SK-N-SH (cell line): ENCODE results near the gene ODAD2. TPM values are rescaled to one million over a fixed set of nuclear protein-coding genes. Genes with fewer than 3 reads are reported as not detected.
"Not testable (repeated sequence)": the region's sequence is repeated elsewhere in the genome, so short reads cannot be mapped to it uniquely, and the experiment has no call there.

ENCODE experiments used
- CTCF ChIA-PET: fragments of 300-600, 350-600 bp; formaldehyde crosslinking; extraction: SDS; loops from one replicate; lab custom pipeline; 2021; lab: Yijun Ruan, JAX
- POLR2A ChIA-PET: fragments of 350-600 bp; sonication (Branson Sonifier 250); formaldehyde crosslinking; extraction: SDS; loops from one replicate; lab custom pipeline; 2020; ENCODE audit warnings: antibody characterized with exemption, inconsistent platforms; lab: Yijun Ruan, JAX
- DNase-seq: peaks from one replicate; pipeline ENCODE4 v3.0.0; 2012
- H2AFZ ChIP-seq: fragments of 200-600 bp; sonication (generic); 2 replicates; pipeline ENCODE4 v1.8.1; 2016; ENCODE audit warnings: antibody characterized with exemption, mild to moderate bottlenecking, low read depth
- H3F3A ChIP-seq: fragments of 200-600 bp; sonication (generic); replicated peaks from 2 replicates; pipeline ENCODE3; 2016; ENCODE audit warnings: antibody characterized with exemption, mild to moderate bottlenecking; ENCODE audit not compliant: insufficient read depth
- H3K27ac ChIP-seq, 2 experiments: fragments of 200-500 bp in 1 of 2; fragments of 200-600 bp in 1 of 2; sonication (Bioruptor generic) in 1 of 2; sonication (generic), shearing (Covaris generic) in 1 of 2; 2 replicates each; pipeline versions ENCODE4 v1.5.1 to v1.6.1; 2014 to 2016; ENCODE audit warnings: low read depth in 2 of 2, inconsistent platforms in 1 of 2, low read length in 1 of 2, mild to moderate bottlenecking in 1 of 2, mixed read lengths in 1 of 2
- H3K27me3 ChIP-seq: fragments of 200-600 bp; sonication (generic), shearing (Covaris generic); 2 replicates; pipeline ENCODE4 v1.6.1; 2016; ENCODE audit warnings: mixed run types; ENCODE audit not compliant: insufficient read depth
- H3K36me3 ChIP-seq, 2 experiments: fragments of 200-500 bp in 1 of 2; fragments of 200-600 bp in 1 of 2; sonication (Bioruptor generic) in 1 of 2; sonication (generic) in 1 of 2; replicated peaks in 1 of 2; 2 replicates each; pipeline versions ENCODE3 to v1.5.1; 2014 to 2016; ENCODE audit warnings: low read length in 1 of 2, mild to moderate bottlenecking in 1 of 2; ENCODE audit not compliant: insufficient read depth in 2 of 2, control insufficient read depth in 1 of 2
- H3K4me1 ChIP-seq, 2 experiments: fragments of 200-500 bp in 1 of 2; fragments of 200-600 bp in 1 of 2; sonication (Bioruptor generic) in 1 of 2; sonication (generic), shearing (Covaris generic) in 1 of 2; 2 replicates each; pipeline versions ENCODE4 v1.5.1 to v1.6.1; 2014 to 2016; ENCODE audit warnings: low read depth in 1 of 2, low read length in 1 of 2, mixed run types in 1 of 2; ENCODE audit not compliant: insufficient read depth in 2 of 2, control insufficient read depth in 1 of 2
- H3K4me2 ChIP-seq: fragments of 200-600 bp; sonication (generic), shearing (Covaris generic); 2 replicates; pipeline ENCODE4 v1.6.1; 2017; ENCODE audit warnings: mixed run types
- H3K4me3 ChIP-seq, 2 experiments: fragments of 200-500 bp in 1 of 2; fragments of 200-600 bp in 1 of 2; sonication (Bioruptor generic) in 1 of 2; sonication (generic), shearing (Covaris generic) in 1 of 2; 2 replicates each; pipeline versions ENCODE4 v1.5.1 to v1.8.1; 2014 to 2016; ENCODE audit warnings: low read depth in 2 of 2, inconsistent platforms in 1 of 2, low read length in 1 of 2, mild to moderate bottlenecking in 1 of 2, mixed read lengths in 1 of 2, moderate library complexity in 1 of 2
- H3K79me2 ChIP-seq: fragments of 200-600 bp; sonication (generic); 2 replicates; pipeline ENCODE4 v1.8.1; 2017; ENCODE audit warnings: mild to moderate bottlenecking; ENCODE audit not compliant: insufficient read depth
- H3K9ac ChIP-seq: fragments of 200-600 bp; sonication (generic); 2 replicates; pipeline ENCODE4 v1.6.1; 2017; ENCODE audit warnings: mixed run types
- H3K9me2 ChIP-seq: fragments of 200-600 bp; sonication (generic); 2 replicates; pipeline ENCODE4 v1.6.1; 2017; ENCODE audit warnings: mixed run types
- H3K9me3 ChIP-seq: fragments of 200-600 bp; sonication (generic); 2 replicates; pipeline ENCODE4 v1.6.1; 2017; ENCODE audit warnings: mixed run types, mild to moderate bottlenecking, moderate library complexity
- H4K20me1 ChIP-seq: fragments of 200-600 bp; sonication (generic); 2 replicates; pipeline ENCODE4 v1.6.1; 2017; ENCODE audit warnings: mild to moderate bottlenecking, mixed run types; ENCODE audit not compliant: insufficient read depth
- CHD2 ChIP-seq: fragments of 150-350 bp; IDR thresholded peaks from 2 replicates; pipeline ENCODE4 v1.6.1; 2018; ENCODE audit warnings: low read length; ENCODE audit not compliant: partially characterized antibody
- EZH2phosphoT487 ChIP-seq: fragments of 200-600 bp; sonication (generic); IDR thresholded peaks from 2 replicates; pipeline ENCODE4 v1.6.1; 2017; ENCODE audit warnings: low read depth, mixed run types, mild to moderate bottlenecking, antibody characterized with exemption, moderate library complexity, borderline replicate concordance
- FOSL2 ChIP-seq: IDR thresholded peaks from 2 replicates; pipeline ENCODE4 v1.4.0; 2012; ENCODE audit warnings: low read depth, mild to moderate bottlenecking, moderate library complexity, borderline replicate concordance
- FOXJ3 ChIP-seq: sonication (generic); formaldehyde crosslinking; IDR thresholded peaks from 2 replicates; pipeline ENCODE4 v1.5.1; 2020; ENCODE audit warnings: mild to moderate bottlenecking, missing genetic modification reagents
- NFIC ChIP-seq: IDR thresholded peaks from 2 replicates; pipeline ENCODE4 v1.4.0; 2012; ENCODE audit warnings: borderline replicate concordance
- NRF1 ChIP-seq: IDR thresholded peaks from 2 replicates; pipeline ENCODE4 v1.6.1; 2012; ENCODE audit warnings: low read depth, mild to moderate bottlenecking, low read length
- POLR2AphosphoS5 ChIP-seq: IDR thresholded peaks from 2 replicates; pipeline ENCODE4 v1.6.1; 2012; ENCODE audit warnings: low read depth, low read length
- RAD21 ChIP-seq: IDR thresholded peaks from 2 replicates; pipeline ENCODE4 v1.6.1; 2012; ENCODE audit warnings: mild to moderate bottlenecking, low read length
- RXRA ChIP-seq: IDR thresholded peaks from 2 replicates; pipeline ENCODE4 v1.4.0; 2012; ENCODE audit warnings: low read depth, mild to moderate bottlenecking, borderline replicate concordance
- TCF12 ChIP-seq: IDR thresholded peaks from 2 replicates; pipeline ENCODE4 v1.4.0; 2012
- WGBS: methylation state at CpG from one replicate; pipeline ENCODE4 v1.1.6; 2017; ENCODE audit warnings: low lambda C conversion rate; 5-methylcytosine and 5-hydroxymethylcytosine counted together
- polyA plus RNA-seq, 3 experiments: library from polyadenylated mRNA; depleted of rRNA; stranded (reverse); fragments of >200 nt; gene quantifications; 2 replicates each; pipeline ENCODE4 v1.2.3, GENCODE V29; 2012
- TF ChIP-seq, protein P1 (sequence below): IDR thresholded peaks from 2 replicates; pipeline ENCODE4 v1.4.0; 2012; ENCODE audit warnings: low read depth
- TF ChIP-seq, protein P2 (sequence below): IDR thresholded peaks from 2 replicates; pipeline ENCODE4 v1.4.0; 2012; ENCODE audit warnings: low read depth, borderline replicate concordance
- TF ChIP-seq, protein P3 (sequence below): fragments of 150-350 bp; IDR thresholded peaks from 2 replicates; pipeline ENCODE4 v1.6.1; 2016; ENCODE audit warnings: mild to moderate bottlenecking, low read depth, low read length

The ODAD2 gene
- polyA plus RNA-seq, 1 of the 3 experiments (the other 2 are of a cell fraction): not detected

DNA sequence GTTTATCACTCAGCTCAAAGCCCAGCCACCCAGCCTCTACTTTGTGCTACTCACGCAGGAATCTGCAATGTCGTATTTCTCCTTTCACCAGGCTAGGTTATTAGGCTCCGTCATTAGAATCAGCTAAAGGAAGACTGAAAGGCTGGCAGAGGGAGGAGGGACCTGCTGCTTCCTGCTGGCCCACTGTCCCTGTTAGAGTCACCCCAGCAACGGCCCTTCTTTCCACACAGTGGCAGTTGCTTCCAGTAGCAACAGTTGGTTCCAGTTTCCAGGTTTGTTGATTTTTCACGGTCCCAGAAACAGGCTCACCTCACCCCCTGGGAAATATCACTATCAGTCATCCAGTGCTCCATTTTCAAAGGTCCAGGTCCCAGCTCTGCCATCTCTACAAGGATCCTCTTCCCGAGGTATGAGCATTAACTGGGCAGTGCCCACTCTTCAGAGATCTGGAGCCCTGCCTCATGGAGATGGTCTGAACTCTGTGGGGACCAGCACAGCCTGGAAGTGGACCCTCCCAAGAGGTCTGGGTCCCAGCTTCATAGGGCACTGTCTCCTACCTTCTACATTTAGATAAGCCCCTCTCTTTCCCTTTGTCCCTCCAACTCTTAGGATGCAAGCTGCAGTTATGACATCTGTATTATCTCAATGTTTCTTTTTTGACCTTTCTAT, 15.9 kb downstream of the ODAD2 start:
- Histone ChIP-seq H3K79me2 (no peaks in the 10 kb centered on the region), H3F3A (no peaks in the 10 kb centered on the region), H4K20me1 (no peaks in the 10 kb centered on the region), H3K9me3 (no peaks in the 10 kb centered on the region), H3K27me3 (no peaks in the 10 kb centered on the region), H3K36me3 (no peaks in the 10 kb centered on the region), H3K4me1 (no peaks in the 10 kb centered on the region), H3K27ac (no peak overlapping the region), H3K9me2 (no peaks in the 10 kb centered on the region), H3K4me3 (no peak overlapping the region), H3K9ac (no peak overlapping the region), H2AFZ (no peak overlapping the region), H3K4me2 (no peak overlapping the region)
- WGBS: 0% methylated on average over 6 of the region's 6 CpGs
- ChIA-PET CTCF (no interaction called here), POLR2A (no interaction called here)
- DNase-seq: no peak
- TF ChIP-seq CHD2: no peak
- TF ChIP-seq RAD21: no peak

DNA sequence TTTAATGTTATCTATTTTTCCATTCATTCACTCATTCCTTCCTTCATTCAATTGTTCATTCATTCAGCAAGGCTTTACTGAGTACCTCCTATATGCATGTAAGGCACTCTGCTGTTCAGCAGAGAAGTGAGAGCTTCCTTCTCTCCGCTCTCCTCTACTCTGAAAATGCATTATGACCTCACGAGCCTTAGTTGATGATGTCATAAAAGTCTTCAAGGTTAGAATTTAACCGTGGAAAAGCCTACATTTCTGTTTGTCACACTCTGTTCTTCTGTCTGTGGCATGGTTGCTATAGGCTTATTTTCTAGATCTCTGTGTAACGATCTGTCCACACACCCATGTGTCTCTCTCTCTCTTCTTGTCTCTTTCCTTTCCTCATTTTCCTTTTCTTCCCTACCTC, 17.1 kb downstream of the ODAD2 start:
- no peaks in the 10 kb centered on the region for H3K9me3 ChIP-seq
- no peak overlapping the region for H2AFZ ChIP-seq
- TF ChIP-seq, protein P1, sequence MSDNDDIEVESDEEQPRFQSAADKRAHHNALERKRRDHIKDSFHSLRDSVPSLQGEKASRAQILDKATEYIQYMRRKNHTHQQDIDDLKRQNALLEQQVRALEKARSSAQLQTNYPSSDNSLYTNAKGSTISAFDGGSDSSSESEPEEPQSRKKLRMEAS: no peak
- TF ChIP-seq RAD21 (no peak), TCF12 (no peak), NFIC (no peak), FOSL2 (no peak), NRF1 (no peak), POLR2AphosphoS5 (no peak), EZH2phosphoT487 (no peak), RXRA (no peak), FOXJ3 (no peak)
- TF ChIP-seq, protein P2, sequence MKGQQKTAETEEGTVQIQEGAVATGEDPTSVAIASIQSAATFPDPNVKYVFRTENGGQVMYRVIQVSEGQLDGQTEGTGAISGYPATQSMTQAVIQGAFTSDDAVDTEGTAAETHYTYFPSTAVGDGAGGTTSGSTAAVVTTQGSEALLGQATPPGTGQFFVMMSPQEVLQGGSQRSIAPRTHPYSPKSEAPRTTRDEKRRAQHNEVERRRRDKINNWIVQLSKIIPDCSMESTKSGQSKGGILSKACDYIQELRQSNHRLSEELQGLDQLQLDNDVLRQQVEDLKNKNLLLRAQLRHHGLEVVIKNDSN: no peak
- TF ChIP-seq, protein P3, sequence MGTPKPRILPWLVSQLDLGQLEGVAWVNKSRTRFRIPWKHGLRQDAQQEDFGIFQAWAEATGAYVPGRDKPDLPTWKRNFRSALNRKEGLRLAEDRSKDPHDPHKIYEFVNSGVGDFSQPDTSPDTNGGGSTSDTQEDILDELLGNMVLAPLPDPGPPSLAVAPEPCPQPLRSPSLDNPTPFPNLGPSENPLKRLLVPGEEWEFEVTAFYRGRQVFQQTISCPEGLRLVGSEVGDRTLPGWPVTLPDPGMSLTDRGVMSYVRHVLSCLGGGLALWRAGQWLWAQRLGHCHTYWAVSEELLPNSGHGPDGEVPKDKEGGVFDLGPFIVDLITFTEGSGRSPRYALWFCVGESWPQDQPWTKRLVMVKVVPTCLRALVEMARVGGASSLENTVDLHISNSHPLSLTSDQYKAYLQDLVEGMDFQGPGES: no peak
- no peaks in the 10 kb centered on the region for H3K27me3 ChIP-seq
- no peaks in the 10 kb centered on the region for H3K36me3 ChIP-seq
- no peaks in the 10 kb centered on the region for H3K79me2 ChIP-seq
- WGBS: 4% methylated on average over 4 of the region's 4 CpGs
- H3K27ac ChIP-seq: no peak overlapping the region
- no peaks in the 10 kb centered on the region for H3K9me2 ChIP-seq
- H4K20me1 ChIP-seq: no peaks in the 10 kb centered on the region
- ChIA-PET CTCF (no interaction called here), POLR2A (no interaction called here)
- H3F3A ChIP-seq: no peaks in the 10 kb centered on the region
- no peaks in the 10 kb centered on the region for H3K4me1 ChIP-seq
- no peak for DNase-seq
- no peak overlapping the region for H3K4me2 ChIP-seq
- H3K4me3 ChIP-seq: no peak overlapping the region
- no peak overlapping the region for H3K9ac ChIP-seq

DNA sequence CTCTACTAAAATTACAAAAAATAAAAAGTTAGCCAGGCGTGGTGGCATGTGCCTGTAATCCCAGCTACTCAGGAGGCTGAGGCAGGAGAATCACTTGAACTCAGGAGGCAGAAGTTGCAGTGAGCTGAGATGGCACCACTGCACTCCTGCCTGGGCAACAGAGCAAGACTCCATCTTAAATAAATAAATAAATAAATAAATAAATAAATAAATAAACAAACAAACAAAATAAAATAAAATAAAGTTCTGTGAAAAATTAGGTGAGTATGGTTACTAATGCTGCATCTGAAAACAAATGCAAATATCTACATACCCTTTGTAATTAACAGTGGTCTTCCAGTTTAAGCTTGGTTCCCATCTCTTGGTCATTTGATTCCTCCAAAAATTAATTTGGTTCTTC, 28.1 kb downstream of the ODAD2 start:
- POLR2A ChIA-PET, CTCF ChIA-PET, H3K9me3 ChIP-seq: not testable (repeated sequence)

DNA sequence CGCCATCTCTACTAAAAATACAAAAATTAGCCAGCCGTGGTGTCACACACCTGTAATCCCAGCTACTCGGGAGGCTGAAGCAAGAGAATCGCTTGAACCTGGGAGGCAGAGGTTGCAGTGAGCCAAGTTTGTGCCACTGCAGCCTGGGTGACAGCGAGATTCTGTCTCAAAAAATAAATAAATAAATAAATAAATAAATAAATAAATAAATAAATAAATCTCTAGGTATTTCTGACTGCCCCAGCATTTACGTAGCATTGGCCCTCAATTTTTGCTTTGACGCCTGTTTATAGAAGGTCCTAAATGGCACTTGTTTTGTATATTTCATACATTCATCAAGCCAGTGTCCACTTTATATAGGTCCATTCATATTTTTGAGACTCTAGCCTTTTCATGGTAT, 28.9 kb downstream of the ODAD2 start:
- H3K36me3 ChIP-seq, H3K27me3 ChIP-seq, H3K4me3 ChIP-seq, CTCF ChIA-PET, DNase-seq, H3K27ac ChIP-seq, H4K20me1 ChIP-seq, H3K4me1 ChIP-seq, H2AFZ ChIP-seq, H3F3A ChIP-seq, H3K9ac ChIP-seq, H3K9me2 ChIP-seq, H3K9me3 ChIP-seq, H3K4me2 ChIP-seq, H3K79me2 ChIP-seq, POLR2A ChIA-PET: not testable (repeated sequence)
- WGBS: 3% methylated on average over 7 of the region's 7 CpGs

More for the DNA sequence above, 28.1 kb downstream of the ODAD2 start:
- H3F3A ChIP-seq, H3K4me1 ChIP-seq, H3K4me3 ChIP-seq, H3K27ac ChIP-seq, H3K9me2 ChIP-seq, H3K4me2 ChIP-seq, H2AFZ ChIP-seq, H3K9ac ChIP-seq, H3K36me3 ChIP-seq, DNase-seq, H4K20me1 ChIP-seq, H3K79me2 ChIP-seq, H3K27me3 ChIP-seq: not testable (repeated sequence)
- WGBS: 0% methylated on average over 1 of the region's 1 CpG
